DMS114 treated with DMSO at 0.1 percent for 48 hours (cell line): ENCODE results near the gene DCAF7.
A peak's percentile ranks its signal among the peaks of the same experiment; 100 is the strongest.

Experiments
- DNase-seq: peaks from one replicate; lab custom pipeline; 2025; ENCODE audit not compliant: unreplicated experiment; lab: John Stamatoyannopoulos, UW

DCAF7 gene

GRCh38 chr17:63543822-63544420 is 6.4 kb upstream of the DCAF7 start:
- no peak for DNase-seq

DNA sequence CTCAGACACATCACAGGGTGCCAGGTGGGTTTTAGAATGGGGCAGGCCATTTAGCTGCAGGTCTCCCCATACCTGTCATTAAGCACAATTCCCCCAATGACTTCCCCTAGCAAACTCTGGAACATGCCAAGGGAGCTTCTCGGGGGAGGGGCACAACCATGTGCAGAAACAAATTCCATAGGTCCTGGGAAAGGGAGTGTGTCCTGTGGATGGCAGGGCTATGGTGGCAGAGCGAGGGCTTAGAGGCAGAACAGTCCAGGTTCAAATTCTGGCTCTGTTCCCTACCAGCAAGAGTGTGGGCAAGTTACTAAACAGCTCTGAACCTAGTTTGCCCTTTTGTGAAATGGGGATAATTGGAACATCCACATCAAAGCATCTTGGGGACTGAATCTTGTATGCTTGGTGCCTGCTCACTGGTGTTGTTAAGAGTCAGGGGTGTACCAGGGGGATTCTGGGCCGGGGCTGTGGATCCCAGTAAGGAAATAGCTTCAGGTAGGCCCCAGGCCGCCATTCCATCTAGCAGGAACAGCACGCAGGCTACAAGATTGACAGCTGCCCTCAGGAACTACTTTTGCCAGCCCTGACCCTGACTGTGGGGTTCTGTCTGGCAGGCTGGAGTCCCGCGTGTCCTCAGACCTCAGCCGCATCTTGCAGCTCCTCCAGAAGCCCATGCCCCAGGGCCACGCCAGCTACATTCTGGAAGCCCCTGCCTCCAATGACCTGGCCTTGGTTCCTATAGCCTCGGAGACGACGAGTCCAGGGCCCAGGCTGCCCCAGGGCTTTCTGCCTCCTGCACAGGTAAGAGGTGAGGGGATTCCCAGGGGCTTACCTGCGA is 5.6 kb upstream of the DCAF7 start:
- DNase-seq: no peak

GRCh38 chr17:63546308-63547082 is 3.8 kb upstream of the DCAF7 start:
- DNase-seq: no peak

- no peak for DNase-seq
These were observed 3.2 kb upstream of the DCAF7 start for GRCh38 chr17:63547083-63547523.

- DNase-seq: no peak
These were observed 860 bp upstream of the DCAF7 start for GRCh38 chr17:63549289-63549945.

- peak; percentile 17 for DNase-seq
These were observed 751 bp downstream of the DCAF7 start for GRCh38 chr17:63550817-63551639.

DNA sequence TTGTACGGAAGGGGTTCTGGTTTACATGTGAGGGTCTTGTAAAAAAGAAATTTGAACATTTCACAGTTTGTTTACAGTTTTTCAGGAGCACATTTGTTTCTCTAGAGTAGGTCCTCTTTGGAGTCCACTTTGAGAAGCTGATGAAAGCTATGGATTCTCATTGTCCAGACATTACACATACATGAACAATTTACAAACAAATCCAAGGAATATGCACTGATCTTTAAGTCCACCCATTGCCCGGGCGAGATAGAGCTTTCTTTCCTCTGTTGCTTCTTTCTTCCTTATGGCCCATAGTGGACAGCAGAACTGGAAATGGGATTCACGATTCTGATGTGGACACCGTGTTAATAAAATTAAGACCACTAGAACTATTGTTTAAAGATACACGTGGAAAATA is 1.9 kb downstream of the DCAF7 start:
- no peak for DNase-seq

DNA sequence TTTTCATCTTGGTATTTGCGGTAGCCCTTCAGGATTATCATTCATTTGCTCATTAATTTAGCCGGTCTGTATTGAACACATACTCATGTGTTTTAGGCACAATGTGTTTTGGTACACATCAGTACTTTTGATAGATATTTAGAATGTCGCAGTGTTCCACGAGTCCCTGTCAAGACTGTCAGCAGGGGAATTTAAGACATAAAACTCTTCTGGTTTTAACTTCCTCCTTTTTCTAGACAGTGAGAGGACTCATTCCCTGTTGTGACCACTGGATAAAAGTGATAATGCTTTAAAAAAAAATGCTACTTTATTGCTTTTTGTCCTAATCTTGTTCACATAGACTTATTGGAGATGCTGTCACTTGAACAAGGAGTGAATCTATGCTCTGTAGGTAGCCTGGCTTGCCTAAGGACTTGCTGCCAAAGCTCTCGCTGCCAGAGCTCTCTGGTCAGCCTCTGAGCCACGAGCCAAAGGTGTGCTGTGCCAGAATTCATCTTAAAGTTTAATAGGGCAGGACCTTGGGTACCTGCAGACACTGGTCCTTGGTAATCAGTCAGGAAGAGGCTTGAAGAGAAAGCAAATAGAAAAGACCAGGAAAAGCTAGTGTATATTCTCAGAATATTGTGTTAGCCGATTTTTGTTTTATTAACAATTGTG is 5.4 kb downstream of the DCAF7 start:
- no peak for DNase-seq

- no peak for DNase-seq
These were observed 7.1 kb downstream of the DCAF7 start for GRCh38 chr17:63557416-63557815.

- DNase-seq: no peak
These were observed 8.2 kb downstream of the DCAF7 start for GRCh38 chr17:63558441-63558840.

- DNase-seq: no peak
These were observed 11.5 kb downstream of the DCAF7 start for GRCh38 chr17:63561819-63562218.

DNA sequence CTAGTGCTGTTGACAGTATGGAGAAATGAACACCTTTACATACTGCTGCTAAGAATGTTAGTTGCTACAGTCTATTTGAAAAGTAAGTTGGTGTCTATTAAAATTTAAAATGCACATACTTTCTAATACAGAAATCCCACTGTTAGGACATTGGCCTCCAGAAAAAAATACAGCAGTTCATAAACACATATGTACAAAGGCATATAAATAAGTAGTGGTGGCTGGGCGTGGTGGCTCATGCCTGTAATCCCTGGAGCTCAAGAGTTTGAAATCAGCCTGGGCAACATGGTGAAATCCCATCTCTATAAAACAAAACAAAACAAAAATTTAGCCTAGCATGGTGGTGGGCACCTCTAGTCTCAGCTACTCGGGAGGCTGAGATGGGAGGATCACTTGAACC is 13.1 kb downstream of the DCAF7 start:
- DNase-seq: no peak

- no peak for DNase-seq
These were observed 14.3 kb downstream of the DCAF7 start for GRCh38 chr17:63564562-63564961.

GRCh38 chr17:63567229-63567628 is 17.0 kb downstream of the DCAF7 start:
- no peak for DNase-seq

DNA sequence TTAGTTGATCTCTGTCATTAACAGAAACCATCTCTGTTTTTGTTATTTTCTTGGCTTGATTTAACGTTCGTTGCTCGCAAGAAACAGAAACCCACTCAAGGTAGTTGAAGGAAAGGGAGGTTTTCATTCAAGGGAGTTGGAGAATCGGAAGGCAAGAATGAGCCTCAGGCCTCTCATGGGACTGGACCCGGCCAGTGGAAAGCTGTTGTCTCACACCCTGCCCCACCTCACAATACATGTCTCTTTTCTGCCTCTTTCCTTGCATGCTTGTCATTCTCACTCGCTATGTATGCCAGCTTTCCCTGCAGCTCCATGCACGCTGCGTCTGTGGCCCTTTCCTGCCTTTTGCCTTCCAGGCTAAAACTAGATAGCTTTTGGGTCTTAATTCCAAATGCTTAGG is 18.3 kb downstream of the DCAF7 start:
- no peak for DNase-seq

GRCh38 chr17:63571632-63572310 is 21.5 kb downstream of the DCAF7 start:
- no peak for DNase-seq

GRCh38 chr17:63573634-63574033 is 23.4 kb downstream of the DCAF7 start:
- DNase-seq: peak; percentile 22

DNA sequence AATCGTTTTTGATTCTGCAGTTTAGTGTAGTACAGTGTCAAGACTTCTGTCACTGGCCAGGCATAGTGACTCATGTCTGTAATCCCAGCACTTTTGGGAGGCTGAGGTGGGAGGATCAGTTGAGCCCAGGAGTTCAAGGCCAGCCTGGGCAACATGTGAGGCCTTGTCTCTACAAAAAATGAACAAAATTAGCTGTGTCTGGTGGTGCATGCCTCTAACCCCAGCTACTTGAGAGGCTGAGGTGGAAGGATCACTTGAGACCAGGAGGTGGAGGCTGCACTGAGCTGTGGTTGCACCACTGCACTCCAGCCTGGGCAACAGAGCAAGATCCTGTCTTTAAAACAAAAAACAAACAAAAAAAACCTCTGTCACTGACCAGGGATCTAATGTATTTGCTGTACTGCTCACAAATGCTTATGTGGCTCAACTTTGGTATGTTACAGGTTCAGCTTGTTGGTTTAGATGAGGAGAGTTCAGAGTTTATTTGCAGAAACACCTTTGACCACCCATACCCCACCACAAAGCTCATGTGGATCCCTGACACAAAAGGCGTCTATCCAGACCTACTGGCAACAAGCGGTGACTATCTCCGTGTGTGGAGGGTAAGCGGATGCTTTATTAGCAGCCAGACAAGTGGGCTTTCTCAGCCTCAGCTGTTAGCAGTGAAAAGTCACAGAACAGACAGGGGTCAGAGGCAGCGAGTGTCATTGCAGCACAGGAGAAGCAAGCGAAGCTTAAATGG is 27.9 kb downstream of the DCAF7 start:
- no peak for DNase-seq

DNA sequence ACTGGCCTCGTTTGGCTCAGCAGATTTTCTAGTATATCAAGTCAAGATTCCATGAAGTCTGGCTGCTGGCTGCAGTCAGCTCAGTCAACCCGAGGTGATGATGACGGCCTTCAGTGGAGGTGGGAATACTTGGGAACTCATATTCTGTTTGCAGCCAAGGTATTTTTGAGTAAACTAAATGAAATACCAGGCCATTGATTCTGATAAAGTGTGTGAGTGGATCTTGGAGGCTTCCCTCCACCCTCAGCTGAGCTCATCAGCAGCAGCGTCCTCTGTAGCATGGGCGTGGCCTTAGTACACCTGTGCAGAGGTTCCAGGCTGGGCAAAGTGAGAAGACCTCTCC is 28.5 kb downstream of the DCAF7 start:
- no peak for DNase-seq
